ENCODE measurements around the gene ERAL1. TPM values are rescaled to one million over a fixed set of nuclear protein-coding genes. Genes with fewer than 3 reads are reported as not detected.

The ERAL1 gene
- total RNA-seq, 1 experiment from 2014 or later = 70.1 TPM

DNA sequence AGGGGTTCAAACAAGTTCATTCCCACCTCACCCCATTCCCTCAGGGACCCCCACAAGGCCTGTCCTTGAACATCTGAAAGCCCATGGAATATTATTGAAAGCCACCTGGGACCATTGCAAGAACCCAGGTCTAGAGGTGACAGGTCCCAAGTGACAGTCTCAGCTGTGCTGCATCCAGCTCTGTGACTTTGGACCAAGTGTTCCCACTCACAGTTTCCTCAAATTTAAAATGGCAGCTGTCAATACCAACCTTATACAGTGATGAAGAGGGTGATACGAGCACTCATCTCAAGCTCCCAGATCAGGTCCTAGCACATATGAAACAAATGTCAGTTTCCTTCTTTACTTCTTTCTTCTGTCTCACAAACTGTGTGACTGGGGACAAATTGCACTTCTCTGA lies 9.1 kb downstream of the ERAL1 start (continued):
- TF ChIP-seq, protein P1, sequence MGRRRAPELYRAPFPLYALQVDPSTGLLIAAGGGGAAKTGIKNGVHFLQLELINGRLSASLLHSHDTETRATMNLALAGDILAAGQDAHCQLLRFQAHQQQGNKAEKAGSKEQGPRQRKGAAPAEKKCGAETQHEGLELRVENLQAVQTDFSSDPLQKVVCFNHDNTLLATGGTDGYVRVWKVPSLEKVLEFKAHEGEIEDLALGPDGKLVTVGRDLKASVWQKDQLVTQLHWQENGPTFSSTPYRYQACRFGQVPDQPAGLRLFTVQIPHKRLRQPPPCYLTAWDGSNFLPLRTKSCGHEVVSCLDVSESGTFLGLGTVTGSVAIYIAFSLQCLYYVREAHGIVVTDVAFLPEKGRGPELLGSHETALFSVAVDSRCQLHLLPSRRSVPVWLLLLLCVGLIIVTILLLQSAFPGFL (CRISPR knock-in tag; IDR thresholded peaks at IDR 0.05; ENCODE audit: borderline replicate concordance) = no peak
- TF ChIP-seq GTF2I (CRISPR knock-in tag; conservative IDR thresholded peaks at IDR 0.05) (no peak), NFE2L1 (CRISPR knock-in tag; IDR thresholded peaks at IDR 0.05) (no peak), NR1H2 (CRISPR knock-in tag; IDR thresholded peaks at IDR 0.05) (no peak)

DNA sequence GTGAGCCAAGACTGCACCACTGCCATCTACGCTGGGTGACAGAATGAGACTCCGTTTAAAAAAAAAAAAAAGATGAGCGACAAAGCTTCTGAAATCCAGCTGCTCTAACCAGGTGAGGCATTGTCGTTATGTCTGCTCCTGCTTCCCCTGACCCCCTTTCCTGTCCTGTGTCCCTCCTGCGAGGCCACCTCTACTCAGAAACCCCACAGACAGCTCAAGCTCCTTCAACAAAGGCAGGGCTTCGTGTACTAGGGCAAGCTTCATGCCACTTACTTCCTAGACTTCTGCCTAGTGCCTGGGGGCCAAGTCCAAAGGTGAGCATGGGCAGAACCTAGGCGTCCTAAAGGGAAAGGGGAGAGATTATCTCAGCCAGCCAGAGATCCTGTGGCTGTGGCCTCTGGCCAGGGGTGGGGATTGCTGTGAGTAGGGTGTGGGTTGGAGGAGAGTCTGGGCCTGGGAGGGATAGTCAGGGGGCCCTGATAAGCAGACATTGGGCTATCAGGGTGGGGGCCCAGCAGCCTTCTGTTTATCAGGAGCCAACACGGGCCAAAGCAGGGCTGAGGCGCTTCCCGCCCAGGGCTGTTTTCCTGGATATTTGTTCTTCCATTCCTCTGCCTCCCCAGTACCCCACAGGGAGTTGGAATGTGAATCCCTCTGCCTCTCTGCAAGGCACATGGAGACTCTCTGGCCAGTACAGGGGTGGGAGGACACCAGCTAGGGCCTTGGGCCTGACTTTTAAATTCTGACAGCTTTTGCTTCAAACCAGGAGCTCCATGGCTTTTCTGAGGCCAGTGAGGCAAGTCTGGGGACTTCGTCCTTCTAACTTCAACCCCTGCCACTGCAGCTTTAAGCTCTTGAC lies 10.4 kb downstream of the ERAL1 start:
- Mint-ChIP-seq H3K27me3 (ENCODE audit: low read depth) (peaks cover 5% of the 10 kb centered on the region; the same call in 1 of the 2 replicates), H3K4me1 (peaks cover 17% of the 10 kb centered on the region), H3K9me3 (no peaks in the 10 kb centered on the region), H3K4me3 (no peak overlapping the region), H3K27ac (peak overlapping the region; percentile 65; the same call in 1 of the 2 replicates), H3K36me3 (peaks cover 5% of the 10 kb centered on the region)
- no peak; the same call in 1 of the 2 replicates for ATAC-seq
- TF ChIP-seq MXD4 (CRISPR knock-in tag; IDR thresholded peaks at IDR 0.05; ENCODE audit: borderline replicate concordance) (no peak), MYBL2 (CRISPR knock-in tag; IDR thresholded peaks at IDR 0.05) (no peak), ZNF232 (CRISPR knock-in tag; IDR thresholded peaks at IDR 0.05) (no peak), TP53 (CRISPR knock-in tag; IDR thresholded peaks at IDR 0.05) (no peak), ZNF263 (CRISPR knock-in tag; IDR thresholded peaks at IDR 0.05; ENCODE audit: low read depth) (no peak), NR1H2 (CRISPR knock-in tag; IDR thresholded peaks at IDR 0.05) (no peak), NR2C2 (CRISPR knock-in tag; IDR thresholded peaks at IDR 0.05) (no peak), JAZF1 (CRISPR knock-in tag; IDR thresholded peaks at IDR 0.05) (no peak), ZNF423 (CRISPR knock-in tag; IDR thresholded peaks at IDR 0.05) (no peak), JUN (CRISPR knock-in tag; IDR thresholded peaks at IDR 0.05) (no peak), HMGA2 (CRISPR knock-in tag; IDR thresholded peaks at IDR 0.05) (no peak)
- TF ChIP-seq, protein P2, sequence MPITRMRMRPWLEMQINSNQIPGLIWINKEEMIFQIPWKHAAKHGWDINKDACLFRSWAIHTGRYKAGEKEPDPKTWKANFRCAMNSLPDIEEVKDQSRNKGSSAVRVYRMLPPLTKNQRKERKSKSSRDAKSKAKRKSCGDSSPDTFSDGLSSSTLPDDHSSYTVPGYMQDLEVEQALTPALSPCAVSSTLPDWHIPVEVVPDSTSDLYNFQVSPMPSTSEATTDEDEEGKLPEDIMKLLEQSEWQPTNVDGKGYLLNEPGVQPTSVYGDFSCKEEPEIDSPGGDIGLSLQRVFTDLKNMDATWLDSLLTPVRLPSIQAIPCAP (CRISPR knock-in tag; IDR thresholded peaks at IDR 0.05) = no peak
- TF ChIP-seq, protein P3, sequence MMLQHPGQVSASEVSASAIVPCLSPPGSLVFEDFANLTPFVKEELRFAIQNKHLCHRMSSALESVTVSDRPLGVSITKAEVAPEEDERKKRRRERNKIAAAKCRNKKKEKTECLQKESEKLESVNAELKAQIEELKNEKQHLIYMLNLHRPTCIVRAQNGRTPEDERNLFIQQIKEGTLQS (CRISPR knock-in tag; conservative IDR thresholded peaks at IDR 0.05) = no peak
- TF ChIP-seq, protein P4, sequence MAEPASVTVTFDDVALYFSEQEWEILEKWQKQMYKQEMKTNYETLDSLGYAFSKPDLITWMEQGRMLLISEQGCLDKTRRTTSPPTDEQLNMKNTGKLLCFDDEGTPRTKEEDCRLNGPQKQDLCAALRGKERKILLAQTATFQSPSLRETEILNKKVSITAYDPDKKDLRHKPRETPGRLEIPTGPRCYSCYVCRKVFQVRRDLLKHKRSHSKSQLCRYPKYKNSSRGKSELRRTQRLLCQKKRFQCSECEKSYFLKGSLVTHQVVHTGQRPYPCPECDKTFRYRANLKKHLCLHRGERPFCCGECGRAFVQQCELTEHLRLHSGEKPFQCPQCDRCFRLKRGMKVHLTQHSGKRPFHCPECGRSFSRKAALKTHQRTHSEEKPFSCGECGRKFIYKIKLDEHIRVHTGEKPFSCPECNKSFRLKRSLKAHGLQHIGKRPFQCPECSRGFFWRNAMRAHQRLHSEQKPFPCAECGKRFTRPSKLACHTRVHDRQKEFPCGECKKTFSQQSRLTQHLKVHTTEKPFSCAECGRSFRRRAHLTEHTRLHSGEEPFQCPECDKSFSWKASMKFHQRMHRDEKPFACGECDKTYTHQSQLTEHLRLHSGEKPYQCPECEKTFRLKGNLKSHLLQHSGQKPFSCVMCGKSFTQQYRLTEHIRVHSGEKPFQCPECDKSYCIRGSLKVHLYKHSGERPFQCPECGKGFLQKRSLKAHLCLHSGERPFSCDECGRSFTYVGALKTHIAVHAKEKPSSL (CRISPR knock-in tag; conservative IDR thresholded peaks at IDR 0.05) = no peak
- CTCF ChIA-PET = interaction anchor here (0.8 to 7.0 kb wide), 4 partner anchors 14 to 138 kb away, joined by 3 to 41 read pairs (median 3); no protein-coding TSS in a partner anchor
- POLR2A ChIA-PET = no interaction called here
- no peak for DNase-seq (ENCODE audit: low spot score)

DNA sequence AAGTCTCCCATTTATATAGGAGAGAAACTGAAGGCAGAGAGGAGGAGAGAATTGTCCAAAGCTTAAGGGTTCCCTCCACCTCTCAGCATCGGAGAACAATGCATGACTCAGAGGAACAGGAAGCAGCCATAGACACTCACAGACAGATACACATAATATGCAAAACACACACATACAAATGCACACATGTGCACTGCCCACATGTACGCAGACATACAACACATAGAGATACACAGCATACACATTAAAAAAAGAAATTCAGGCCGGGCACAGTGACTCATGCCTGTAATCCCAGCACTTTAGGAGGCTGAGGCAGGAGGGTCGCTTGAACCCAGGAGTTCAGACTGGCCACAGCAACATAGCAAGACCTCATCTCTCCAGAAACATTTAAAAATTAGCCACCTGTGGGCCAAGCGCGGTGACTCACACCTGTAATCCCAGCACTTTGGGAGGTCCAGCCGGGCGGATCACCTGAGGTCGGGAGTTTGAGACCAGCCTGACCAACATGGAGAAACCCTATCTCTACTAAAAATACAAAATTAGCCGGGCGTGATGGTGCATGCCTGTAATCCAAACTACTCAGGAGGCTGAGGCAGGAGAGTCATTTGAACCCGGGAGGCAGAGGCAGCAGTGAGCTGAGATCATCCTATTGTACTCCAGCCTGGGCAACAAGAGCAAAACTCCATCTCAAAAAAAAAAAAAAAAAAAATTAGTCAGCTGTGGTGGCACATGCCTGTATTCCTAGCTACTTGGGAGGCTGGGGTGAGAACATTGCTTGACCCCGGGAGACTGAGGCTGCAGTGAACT lies 11.3 kb downstream of the ERAL1 start:
- peak overlapping the region; percentile 13; the same call in 1 of the 2 replicates for H3K27ac Mint-ChIP-seq
- ATAC-seq = no peak
- TF ChIP-seq GRHL2 (CRISPR knock-in tag; IDR thresholded peaks at IDR 0.05; ENCODE audit: insufficient replicate concordance, severe bottlenecking) (no peak), NR1H2 (CRISPR knock-in tag; IDR thresholded peaks at IDR 0.05) (no peak), OVOL2 (CRISPR knock-in tag; IDR thresholded peaks at IDR 0.05; ENCODE audit: borderline replicate concordance) (no peak), KAT7 (CRISPR knock-in tag; IDR thresholded peaks at IDR 0.05; ENCODE audit: borderline replicate concordance) (no peak)
- TF ChIP-seq, protein P5, sequence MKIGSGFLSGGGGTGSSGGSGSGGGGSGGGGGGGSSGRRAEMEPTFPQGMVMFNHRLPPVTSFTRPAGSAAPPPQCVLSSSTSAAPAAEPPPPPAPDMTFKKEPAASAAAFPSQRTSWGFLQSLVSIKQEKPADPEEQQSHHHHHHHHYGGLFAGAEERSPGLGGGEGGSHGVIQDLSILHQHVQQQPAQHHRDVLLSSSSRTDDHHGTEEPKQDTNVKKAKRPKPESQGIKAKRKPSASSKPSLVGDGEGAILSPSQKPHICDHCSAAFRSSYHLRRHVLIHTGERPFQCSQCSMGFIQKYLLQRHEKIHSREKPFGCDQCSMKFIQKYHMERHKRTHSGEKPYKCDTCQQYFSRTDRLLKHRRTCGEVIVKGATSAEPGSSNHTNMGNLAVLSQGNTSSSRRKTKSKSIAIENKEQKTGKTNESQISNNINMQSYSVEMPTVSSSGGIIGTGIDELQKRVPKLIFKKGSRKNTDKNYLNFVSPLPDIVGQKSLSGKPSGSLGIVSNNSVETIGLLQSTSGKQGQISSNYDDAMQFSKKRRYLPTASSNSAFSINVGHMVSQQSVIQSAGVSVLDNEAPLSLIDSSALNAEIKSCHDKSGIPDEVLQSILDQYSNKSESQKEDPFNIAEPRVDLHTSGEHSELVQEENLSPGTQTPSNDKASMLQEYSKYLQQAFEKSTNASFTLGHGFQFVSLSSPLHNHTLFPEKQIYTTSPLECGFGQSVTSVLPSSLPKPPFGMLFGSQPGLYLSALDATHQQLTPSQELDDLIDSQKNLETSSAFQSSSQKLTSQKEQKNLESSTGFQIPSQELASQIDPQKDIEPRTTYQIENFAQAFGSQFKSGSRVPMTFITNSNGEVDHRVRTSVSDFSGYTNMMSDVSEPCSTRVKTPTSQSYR (CRISPR knock-in tag; IDR thresholded peaks at IDR 0.05) = no peak
- TF ChIP-seq, protein P6, sequence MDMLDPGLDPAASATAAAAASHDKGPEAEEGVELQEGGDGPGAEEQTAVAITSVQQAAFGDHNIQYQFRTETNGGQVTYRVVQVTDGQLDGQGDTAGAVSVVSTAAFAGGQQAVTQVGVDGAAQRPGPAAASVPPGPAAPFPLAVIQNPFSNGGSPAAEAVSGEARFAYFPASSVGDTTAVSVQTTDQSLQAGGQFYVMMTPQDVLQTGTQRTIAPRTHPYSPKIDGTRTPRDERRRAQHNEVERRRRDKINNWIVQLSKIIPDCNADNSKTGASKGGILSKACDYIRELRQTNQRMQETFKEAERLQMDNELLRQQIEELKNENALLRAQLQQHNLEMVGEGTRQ (CRISPR knock-in tag; IDR thresholded peaks at IDR 0.05) = no peak
- TF ChIP-seq, protein P7, sequence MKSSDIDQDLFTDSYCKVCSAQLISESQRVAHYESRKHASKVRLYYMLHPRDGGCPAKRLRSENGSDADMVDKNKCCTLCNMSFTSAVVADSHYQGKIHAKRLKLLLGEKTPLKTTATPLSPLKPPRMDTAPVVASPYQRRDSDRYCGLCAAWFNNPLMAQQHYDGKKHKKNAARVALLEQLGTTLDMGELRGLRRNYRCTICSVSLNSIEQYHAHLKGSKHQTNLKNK (CRISPR knock-in tag; IDR thresholded peaks at IDR 0.05) = no peak

More for the DNA sequence above, 11.3 kb downstream of the ERAL1 start:
- Mint-ChIP-seq H3K36me3 (no peaks in the 10 kb centered on the region), H3K4me3 (no peak overlapping the region), H3K4me1 (peaks cover 17% of the 10 kb centered on the region), H3K27me3 (ENCODE audit: low read depth) (peaks cover 5% of the 10 kb centered on the region; the same call in 1 of the 2 replicates), H3K9me3 (no peaks in the 10 kb centered on the region)
- POLR2A ChIA-PET = interaction anchor here (0.7 kb wide), 1 partner anchor 313 kb away, joined by 3 read pairs; no protein-coding TSS in a partner anchor
- CTCF ChIA-PET = interaction anchor here (0.8 to 7.0 kb wide), 3 partner anchors 13 to 139 kb away, joined by 3 to 41 read pairs (median 5); no protein-coding TSS in a partner anchor
- no peak for DNase-seq (ENCODE audit: low spot score)

Measured in WTC11 (cell line).